Central memory CD4-positive, alpha-beta T cell (primary cell): ENCODE data around the gene PTBP1.
"Not testable (repeated sequence)": the region's sequence is repeated elsewhere in the genome, so short reads cannot be mapped to it uniquely, and the experiment has no call there.

Experiments used
- DNase-seq: peaks from one replicate; pipeline ENCODE4 v3.0.0; 2022

The PTBP1 gene

DNA sequence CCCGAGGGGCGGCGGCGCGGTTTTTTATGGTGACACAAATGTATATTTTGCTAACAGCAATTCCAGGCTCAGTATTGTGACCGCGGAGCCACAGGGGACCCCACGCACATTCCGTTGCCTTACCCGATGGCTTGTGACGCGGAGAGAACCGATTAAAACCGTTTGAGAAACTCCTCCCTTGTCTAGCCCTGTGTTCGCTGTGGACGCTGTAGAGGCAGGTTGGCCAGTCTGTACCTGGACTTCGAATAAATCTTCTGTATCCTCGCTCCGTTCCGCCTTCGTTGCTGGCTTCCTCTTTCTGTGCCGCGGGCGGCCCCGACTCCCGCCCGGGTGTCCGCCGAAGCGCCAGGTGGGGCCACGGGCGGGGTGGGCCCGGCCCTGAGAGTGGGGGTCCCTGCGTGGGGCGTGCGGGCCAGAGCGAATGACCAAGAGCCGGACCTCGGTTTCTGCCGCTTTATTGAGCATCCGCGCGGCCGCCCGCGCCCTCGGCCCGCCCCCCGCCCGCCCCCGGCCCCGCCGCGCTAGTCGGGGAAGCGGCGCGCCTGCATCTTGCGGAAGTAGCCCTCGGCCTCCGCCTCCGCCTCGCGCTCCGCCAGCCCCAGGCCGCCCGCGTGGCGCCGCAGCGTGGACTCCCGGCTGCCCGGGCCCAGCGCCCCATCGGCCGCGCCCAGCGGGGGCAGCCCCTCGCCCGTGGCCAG lies 14.9 kb downstream of the PTBP1 start:
- no peak for DNase-seq

DNA sequence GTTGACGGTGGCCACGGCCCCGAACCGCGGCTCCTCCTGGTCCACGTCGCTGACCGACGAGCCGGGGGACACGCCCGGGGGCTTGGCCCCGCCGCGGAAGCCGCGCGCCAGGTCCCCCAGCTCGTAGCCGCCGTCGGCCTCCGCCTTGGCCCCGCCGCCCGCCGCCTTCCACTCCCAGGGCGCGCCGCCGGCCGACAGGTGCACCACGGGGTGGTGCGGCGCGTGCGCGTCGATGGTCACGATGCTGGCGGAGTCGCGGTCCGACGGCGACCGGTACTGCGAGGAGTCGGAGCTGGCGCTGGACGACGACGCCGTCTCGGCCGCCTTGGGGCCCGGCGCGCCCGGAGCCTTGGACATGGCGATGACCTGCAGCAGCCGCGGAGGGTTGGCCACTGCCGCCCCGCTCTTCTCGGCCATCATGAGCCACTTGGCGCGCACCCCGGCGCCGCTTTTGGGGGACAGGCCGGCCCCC lies 15.5 kb downstream of the PTBP1 start:
- DNase-seq = no peak

DNA sequence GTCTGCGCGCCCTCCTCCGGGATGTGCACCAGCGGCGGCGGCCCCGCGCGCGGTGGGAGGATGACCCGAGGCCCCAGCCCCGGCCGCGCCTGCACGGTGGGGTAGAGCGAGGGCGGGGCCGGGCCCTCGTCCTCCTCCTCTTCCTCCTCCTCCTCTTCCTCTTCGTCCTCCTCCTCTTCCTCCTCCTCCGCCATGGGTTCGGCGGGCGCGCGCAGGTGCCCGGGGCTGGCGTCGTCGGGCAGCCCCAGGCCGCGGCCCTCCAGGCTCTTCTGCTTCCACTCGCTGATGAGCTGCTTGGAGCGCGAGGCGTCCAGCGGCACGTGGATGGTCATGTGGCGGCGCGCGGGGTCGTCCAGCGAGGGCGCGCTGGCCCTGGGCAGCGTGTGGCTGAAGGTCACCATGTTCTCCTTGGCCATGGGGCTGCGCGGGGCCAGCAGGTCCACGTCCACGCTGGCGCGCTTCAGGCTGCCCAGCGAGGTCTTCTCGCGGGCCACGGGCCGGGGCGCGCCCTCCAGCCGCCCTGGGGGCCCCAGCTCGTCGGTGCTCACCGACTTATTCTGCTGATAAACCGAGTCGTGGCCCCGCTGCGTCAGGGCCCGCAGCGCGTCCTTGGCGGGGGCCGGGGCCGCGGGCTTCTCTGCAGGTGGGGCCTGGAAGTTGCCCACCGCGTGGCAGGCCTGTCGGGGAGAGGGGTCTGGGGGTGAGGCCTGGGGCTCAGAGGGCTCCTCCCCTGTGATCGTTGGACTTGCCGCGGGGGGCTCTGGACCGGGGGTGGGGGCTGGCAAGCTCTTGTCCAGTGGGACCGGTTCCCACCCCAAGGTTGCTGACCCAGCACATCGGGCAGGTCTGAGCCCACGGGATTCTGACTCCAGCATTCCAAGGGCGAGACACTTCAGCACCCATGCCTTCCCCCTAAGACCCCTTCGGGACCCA lies 16.2 kb downstream of the PTBP1 start:
- no peak for DNase-seq

DNA sequence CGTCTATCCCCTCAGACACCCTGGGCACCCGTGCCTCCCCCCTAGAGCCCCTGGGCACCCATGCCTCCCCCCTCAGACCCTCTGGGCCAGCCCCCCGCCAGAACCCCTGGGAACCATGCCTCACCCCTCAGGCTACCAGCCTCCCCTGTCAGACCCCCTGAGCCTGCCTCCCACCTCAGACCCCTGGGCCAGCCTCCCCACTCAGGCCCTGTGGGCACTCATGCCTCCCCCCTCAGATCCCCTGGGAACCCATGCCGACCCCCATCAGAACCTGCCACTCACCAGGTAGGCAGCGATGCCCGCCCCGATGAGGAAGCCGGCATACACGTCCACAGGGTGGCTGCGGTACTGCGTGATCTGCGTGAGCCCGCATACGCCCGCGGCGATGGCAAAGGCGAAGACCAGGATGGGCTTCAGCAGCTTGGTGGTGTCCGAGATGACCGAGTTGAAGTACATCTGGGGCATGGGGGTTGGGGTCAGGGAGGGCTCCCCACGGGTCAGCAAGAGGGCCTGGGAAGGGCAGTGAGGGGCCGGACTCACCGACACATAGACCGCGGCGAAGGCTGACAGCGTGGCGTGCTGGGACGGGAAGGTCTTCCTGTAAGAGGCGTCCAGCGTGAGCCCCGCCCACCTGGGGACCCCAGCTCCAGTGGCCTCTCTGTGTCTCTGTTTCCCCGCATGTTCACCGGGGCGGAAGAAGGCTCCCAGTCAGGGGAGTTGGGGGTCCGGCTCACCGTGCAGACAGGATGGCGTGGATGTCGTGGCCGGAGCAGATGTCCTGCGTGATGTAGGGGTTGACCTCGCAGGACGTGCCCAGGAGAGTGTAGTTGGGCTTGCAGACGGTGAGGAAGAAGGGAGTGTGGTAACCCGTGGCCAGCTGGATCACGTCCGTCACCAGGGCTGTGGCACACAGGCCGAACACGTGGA lies 17.2 kb downstream of the PTBP1 start:
- no peak for DNase-seq

DNA sequence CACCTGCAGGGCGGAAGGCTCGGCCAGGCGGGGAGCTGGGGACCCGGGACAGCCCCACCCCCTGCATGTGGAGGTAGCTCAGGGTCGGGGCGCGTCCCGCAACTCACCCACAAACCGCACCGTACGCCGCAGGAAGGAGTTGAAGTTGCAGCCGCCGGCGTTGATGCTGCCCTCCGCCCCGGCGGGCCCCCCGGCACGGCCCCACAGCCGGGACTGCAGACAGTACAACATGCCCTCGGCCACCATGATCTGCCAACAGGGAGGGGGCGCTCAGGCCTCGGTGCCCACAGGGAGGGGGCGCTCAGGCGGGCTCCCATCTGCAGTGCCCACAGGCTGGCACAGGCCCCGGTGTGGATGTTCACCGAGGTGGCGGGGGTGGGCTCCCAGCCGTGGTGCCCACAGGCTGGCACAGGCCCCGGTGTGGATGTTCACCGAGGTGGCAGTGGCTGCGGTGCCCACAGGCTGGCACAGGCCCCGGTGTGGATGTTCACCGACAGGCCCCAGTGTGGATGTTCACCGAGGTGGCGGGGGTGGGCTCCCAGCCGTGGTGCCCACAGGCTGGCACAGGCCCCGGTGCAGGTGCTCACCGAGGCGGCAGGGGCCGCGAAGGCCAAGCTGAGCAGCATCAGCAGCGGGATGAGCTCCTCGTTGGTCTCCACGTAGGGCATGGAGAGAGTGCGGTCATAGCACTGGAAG lies 18.0 kb downstream of the PTBP1 start:
- DNase-seq = no peak

DNA sequence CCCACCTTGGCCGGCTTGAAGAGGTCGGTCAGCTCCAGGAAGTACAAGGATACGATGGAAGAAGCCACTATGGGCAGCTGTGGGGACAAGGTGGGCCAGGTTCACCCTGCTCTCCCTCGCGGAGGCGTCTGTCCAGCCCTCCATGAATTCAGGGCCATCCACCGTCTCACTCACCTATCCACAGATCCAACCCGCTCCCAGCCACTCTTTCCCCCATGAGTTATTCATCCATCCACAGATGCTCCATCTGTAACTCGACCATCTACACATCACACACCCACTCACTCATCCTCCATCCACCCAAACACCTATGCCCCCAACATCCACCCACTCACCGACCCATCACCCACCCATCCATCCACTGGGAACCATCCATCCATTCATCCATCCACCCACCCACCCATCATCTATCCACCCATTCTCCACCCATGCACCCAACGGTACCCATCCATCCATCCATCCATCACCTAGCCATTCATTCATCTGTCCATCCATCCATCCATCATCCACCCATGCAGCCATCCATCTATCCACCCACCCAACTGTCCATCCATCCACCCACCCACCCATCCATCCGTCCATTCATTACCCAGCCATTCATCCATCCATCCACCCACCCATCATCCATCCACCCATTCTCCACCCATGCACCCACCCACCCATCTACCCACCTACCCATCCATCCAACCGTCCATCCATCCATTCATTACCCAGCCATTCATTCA lies 18.7 kb downstream of the PTBP1 start:
- DNase-seq = no peak

DNA sequence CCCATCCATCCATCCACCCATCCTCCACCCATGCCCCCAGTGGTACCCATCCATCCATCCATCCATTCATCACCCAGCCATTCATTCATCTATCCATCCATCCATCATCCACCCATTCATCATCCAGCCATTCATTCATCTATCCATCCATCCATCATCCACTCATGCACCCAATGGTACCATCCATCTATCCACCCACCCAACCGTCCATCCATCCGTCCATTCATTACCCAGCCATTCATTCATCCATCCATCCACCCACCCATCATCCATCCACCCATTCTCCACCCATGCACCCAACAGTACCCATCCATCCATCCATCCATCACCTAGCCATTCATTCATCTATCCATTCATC lies 19.2 kb downstream of the PTBP1 start:
- DNase-seq = no peak

DNA sequence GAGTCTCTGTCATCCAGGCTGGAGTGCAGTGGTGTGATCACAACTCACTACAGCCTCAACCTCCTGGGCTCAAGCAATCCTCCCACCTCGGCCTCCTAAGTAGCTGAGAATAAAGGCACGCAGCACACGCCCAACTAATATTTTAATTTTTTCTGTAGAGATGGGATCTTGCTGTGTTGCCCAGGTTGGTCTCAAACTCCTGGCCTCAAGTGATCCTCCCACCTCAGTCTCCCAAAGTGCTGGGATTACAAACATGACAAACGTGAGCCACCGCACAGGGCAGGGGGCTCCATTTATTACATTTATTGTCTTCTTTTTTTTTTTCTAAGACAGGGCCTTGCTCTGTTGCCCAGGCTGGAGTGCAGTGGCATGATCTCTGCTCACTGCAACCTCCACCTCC lies 23.0 kb downstream of the PTBP1 start:
- DNase-seq = not testable (repeated sequence)

DNA sequence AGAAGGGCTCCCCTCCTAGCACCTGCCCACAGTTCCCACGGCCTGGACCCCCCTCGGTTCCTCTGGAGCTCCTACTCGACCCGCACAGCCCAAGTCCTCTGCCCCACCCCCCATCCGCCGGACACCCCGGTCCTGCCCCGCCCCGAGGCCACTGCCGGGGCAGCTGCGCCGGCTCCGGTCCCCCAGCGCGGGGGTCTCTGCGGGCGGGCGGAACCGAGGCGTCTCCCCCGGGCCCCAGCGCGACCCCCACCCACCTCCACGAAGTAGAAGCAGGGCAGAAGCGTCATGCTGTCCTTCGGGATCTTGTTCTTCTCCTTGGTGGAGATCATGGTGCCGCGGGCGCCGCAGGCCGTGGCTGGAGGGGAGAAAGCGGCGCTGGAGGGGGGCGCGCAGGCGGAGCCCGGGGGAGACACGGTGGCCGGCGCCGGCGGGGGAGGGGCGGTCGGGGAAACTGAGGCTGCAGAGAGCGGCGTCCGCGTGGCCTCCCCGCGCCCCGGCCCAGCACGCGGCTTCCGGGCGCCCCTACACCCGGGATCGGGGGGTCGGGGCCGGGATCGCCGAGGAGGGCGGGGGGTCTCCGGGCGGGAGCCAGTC lies 24.1 kb downstream of the PTBP1 start:
- DNase-seq = no peak

DNA sequence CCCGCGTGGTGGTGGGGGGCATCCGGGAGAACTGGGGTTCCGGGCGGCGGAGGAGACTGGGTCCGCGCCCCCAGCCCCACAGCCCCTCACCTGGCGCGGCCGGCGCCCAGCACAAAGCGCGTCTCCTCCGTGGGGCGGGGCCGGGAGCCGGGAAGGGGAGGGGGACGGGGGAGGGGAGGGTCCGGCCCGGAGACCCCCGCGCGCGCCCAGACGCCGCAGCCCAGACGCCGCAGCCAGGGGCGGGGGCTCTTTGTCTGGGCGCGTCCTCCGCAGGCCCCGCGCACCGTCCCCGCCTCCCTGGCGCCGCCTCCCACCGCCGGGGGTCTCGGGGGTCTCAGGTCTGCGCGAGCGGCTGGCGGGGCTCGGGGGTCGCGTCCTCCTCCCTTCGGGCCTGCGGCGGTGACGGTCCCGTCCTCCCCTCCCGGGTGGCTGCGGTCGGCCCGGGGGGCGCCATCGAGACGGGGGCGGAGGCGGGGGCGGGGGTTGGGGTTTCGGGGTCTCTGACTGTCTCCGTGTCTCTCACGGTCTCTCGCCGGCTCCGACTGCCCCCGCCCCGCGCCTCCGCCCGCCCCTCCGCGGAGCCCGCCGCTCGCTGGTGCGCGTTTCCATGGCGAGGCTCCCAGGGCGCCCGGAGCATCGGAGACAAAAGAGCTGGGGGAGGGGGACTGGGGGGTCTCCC lies 24.7 kb downstream of the PTBP1 start, which contains the start of gene PLPPR3:
Gene PLPPR3 (minus strand): TSS at position 131 of the 679 bp plus-strand sequence. CDS start 396 bp downstream, outside the sequence.
- no peak for DNase-seq

DNA sequence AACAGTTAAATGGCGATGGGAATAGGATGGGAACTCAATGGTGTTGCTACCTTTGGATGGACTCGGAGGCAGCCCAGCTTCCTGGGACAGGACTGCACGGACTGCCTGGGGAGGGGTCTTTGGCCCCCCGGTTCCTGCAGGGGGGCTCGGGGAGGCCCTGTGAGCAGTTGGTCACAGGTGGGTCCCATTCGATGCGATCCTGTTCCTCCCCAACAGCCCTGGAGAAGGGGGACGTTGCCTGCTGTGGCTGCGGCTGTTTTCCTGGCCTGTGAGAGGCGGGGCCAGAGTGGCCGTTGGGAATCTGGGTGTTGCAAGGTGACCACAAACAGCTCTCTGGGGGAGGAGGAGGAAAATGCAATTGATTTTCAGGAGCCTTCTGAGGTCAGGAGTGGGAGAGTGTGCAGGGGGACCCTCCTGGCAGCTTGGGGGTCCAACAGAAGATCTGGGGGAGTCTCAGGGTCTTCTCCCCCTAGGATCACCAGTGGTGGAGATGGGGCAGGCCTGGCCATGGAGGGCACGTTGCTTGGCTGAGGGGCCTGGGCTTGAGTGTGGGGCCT lies 26.4 kb downstream of the PTBP1 start:
- DNase-seq = no peak

DNA sequence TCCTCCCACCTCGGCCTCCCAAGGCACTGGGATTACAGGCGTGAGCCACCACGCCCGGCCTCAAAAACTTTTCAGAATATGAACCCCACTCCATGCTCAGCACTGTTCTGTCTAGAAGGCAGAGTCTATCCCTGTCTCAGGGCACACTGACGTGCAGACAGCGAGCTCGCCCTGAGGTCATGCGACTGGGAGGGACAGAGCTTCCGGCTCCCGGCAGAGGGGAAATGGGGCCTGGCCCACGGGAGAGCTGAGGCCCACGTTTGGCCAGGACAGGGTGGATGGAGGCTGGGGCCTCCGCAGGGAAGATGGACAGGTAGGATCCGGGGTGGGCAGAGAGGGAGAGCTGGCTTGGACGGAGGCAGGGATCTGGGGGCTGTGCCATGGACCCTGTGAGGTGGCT lies 27.6 kb downstream of the PTBP1 start:
- DNase-seq = no peak

DNA sequence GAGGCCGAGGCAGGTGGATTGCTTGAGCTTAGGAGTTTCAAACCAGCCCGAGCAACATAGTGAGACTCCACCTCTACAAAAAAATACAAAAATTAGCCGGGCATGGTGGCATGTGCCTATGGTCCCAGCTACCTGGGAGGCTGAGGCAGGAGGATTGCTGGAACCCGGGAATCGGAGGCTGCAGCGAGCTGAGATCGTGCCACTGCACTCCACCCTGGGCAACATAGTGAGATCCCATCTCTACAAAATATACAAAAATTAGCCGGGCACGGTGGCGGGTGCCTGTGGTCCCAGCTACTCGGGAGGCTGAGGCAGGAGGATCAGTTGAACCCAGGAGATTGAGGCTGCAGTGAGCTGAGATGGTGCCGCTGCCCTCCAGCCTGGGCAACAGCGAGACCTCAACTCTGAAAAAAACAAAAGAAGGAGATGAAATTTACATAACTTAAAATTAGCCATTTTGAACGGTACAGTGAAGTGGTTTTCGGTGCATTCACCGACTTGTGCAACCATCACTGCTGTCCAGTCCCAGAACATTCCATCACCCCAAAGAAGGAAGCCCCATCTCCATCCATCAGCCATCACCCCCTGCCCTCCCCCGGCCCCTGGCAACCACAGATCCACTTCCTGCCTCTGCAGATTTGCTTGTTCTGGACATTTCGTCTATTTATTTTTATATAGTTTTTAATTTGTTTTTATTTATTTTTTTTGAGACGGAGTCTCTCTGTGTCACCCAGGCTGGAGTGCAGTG lies 28.8 kb downstream of the PTBP1 start:
- no peak for DNase-seq

DNA sequence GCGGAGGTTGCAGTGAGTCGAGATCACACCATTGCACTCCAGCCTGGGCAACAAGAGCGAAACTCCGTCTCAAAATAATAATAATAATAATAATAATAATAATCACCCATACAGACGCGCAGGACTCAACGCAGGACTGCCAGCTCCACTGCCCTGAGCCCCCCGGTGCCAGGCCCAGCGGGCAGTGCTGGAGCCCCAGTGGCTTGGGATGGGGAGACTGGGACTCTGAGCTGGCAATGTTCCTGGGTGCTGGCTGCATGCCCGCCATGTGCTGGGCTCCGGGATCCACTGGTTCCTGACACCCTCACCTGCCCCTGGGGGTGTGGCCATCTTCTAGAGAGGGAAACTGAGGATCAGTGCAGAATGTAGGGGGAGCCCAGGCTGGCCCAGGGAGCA lies 30.1 kb downstream of the PTBP1 start:
- DNase-seq = no peak

DNA sequence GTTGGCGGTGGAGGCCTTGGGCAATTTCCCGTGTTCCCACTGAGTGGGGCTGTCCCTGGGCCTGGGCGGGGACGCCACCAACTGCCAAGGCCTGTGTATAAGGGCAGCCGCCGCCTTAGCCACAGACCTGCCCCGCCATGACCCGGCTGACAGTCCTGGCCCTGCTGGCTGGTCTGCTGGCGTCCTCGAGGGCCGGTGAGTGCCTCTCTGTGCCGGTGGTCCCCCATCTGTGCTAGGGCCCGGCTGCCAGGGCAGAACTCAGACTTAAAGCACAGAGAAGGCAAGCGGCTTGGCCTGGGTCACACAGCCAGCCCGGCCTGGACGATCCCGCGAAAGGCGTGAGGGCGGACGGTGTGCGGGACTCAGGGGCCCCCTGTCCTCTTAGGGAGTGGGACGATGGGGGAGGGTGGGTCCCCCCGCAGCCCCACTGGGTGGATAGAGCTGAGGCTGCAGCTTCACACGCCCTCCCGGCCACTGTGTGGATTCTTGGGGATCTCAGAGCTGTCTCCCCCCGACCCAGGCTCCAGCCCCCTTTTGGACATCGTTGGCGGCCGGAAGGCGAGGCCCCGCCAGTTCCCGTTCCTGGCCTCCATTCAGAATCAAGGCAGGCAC lies 30.6 kb downstream of the PTBP1 start, which contains the start of gene AZU1:
Gene AZU1 (plus strand): TSS at position 128 of the 612 bp plus-strand sequence. CDS start 10 bp downstream, at position 138.
- DNase-seq = no peak

DNA sequence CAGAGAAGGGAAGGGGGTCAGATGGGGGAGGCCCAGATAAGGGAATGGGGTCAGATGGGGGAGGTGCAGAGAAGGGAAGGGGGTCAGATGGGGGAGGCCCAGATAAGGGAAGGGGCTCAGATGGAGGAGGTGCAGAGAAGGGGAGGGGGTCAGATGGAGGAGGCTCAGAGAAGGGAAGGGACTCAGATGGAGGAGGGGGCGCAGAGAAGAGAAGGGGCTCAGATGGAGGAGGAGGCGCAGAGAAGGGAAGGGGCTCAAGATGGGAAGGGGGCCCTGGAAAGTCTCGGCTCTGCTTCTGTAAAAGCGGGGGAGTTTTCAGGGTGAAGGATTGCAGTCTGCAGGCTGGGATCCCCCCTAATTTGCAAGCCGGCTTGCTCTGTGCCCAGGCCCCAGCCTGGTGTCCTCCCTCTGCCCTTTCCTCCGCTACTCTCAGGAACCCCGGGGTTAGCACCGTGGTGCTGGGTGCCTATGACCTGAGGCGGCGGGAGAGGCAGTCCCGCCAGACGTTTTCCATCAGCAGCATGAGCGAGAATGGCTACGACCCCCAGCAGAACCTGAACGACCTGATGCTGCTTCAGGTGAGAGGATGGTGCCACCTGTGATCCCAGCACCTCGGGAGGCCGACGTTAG lies 32.0 kb downstream of the PTBP1 start:
- DNase-seq = no peak

DNA sequence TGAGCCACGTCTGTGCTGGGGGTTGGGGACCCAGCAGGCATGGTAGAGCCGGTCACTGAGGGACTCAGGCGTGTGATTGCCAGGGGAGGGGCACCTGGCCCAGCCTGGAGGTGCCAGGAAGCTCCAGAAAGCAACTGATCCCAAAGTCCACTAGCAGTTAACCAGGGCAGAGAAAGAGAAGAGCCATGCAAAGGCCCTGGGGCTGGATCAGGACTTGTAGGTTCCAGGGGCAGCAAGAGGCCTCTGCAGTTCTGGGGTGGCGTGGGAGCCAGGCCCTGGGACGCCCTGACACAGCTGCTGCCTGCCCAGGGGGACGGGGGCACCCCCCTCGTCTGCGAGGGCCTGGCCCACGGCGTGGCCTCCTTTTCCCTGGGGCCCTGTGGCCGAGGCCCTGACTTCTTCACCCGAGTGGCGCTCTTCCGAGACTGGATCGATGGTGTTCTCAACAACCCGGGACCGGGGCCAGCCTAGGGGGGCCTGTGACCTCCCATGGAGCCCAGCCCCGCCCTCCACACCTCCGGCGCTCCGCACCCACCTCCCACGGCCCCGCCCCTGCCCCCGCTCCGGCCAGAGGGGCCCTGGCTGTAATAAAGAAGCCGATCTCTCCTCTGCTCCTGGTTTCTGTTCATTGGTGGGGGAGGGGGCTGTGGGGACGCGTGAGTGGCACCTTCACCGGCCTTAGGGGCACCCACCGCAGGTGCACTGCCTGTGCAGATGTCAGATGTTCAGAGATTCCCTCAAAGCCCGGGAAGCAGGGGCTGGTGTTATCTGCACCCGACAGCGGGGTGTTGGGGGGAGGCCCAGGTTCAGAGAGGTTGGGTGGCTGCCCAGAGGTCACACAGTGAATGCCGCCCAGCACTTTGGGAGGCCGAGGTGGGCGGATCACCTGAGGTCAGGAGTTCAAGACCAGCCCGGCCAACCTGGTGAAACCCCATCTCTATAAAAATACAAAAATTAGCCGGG lies 34.4 kb downstream of the PTBP1 start:
- no peak for DNase-seq
